IMR-90 (cell line): ENCODE data around the gene AJAP1. TPM values are rescaled to one million over a fixed set of nuclear protein-coding genes. Genes with fewer than 3 reads are reported as not detected.

Experiments used
- ATAC-seq: fragments of 200-7000 bp; cut with Tn5 transposase; 2 replicates; pipeline ENCODE4 v1.9.1; 2020; ENCODE audit warnings: low read depth, mild to moderate bottlenecking, moderate library complexity
- BruUV-seq: library from RNA; stranded (reverse); fragments of 400-500 nt; replicated peaks from 2 replicates; lab custom pipeline; 2021; lab: Mats Ljungman, UMichigan
- CTCF ChIA-PET: fragments of 300-600 bp; formaldehyde crosslinking; extraction: SDS; loops from one replicate; lab custom pipeline; 2021; ENCODE audit warnings: antibody characterized with exemption; lab: Yijun Ruan, JAX
- POLR2A ChIA-PET: fragments of 300-600 bp; sonication (Branson Sonifier 250); formaldehyde crosslinking; loops from one replicate; lab custom pipeline; 2022; ENCODE audit warnings: antibody characterized with exemption; ENCODE audit not compliant: unreplicated experiment; lab: Charles Lee
- DNase-seq: peaks from one replicate; pipeline ENCODE4 v3.0.0; 2013
- H2AFZ ChIP-seq: replicated peaks from 2 replicates; pipeline ENCODE3; 2013; ENCODE audit warnings: low read length, mild to moderate bottlenecking; ENCODE audit not compliant: poor library complexity
- H2AK5ac ChIP-seq: 2 replicates; pipeline ENCODE4 v1.6.1; 2013; ENCODE audit warnings: low read depth, low read length, inconsistent platforms
- H2AK9ac ChIP-seq: replicated peaks from 2 replicates; pipeline ENCODE3; 2013; ENCODE audit warnings: mild to moderate bottlenecking, low read depth, low read length, moderate library complexity; ENCODE audit not compliant: poor library complexity
- H2BK120ac ChIP-seq: 2 replicates; pipeline ENCODE4 v1.6.1; 2013; ENCODE audit warnings: low read depth, low read length, inconsistent platforms
- H2BK15ac ChIP-seq: 3 replicates; pipeline ENCODE4 v1.6.1; 2013; ENCODE audit warnings: low read depth, low read length, inconsistent platforms
- H2BK20ac ChIP-seq: 2 replicates; pipeline ENCODE4 v1.6.1; 2013; ENCODE audit warnings: low read depth, mild to moderate bottlenecking, inconsistent platforms, low read length, moderate library complexity
- H2BK5ac ChIP-seq: 2 replicates; pipeline ENCODE4 v1.6.1; 2013; ENCODE audit warnings: mild to moderate bottlenecking, low read depth, low read length, inconsistent platforms; ENCODE audit not compliant: poor library complexity, severe bottlenecking
- H3K14ac ChIP-seq: replicated peaks from 2 replicates; pipeline ENCODE4 v1.6.1; 2013; ENCODE audit warnings: low read depth, low read length, inconsistent platforms
- H3K18ac ChIP-seq: 2 replicates; pipeline ENCODE4 v1.6.1; 2013; ENCODE audit warnings: low read depth, low read length, control low read depth
- H3K23ac ChIP-seq: 2 replicates; pipeline ENCODE4 v1.6.1; 2013; ENCODE audit warnings: low read depth, low read length, inconsistent platforms
- H3K27ac ChIP-seq: 2 replicates; pipeline ENCODE4 v1.5.1; 2013; ENCODE audit warnings: mild to moderate bottlenecking, control low read depth, low read length; ENCODE audit not compliant: insufficient read depth
- H3K27me3 ChIP-seq: 2 replicates; pipeline ENCODE4 v1.6.1; 2013; ENCODE audit warnings: low read length; ENCODE audit not compliant: control insufficient read depth, insufficient read depth
- H3K36me3 ChIP-seq: 2 replicates; pipeline ENCODE4 v1.6.1; 2013; ENCODE audit warnings: low read length, mixed read lengths; ENCODE audit not compliant: control insufficient read depth, insufficient read depth
- H3K4ac ChIP-seq: 2 replicates; pipeline ENCODE4 v1.6.1; 2013; ENCODE audit warnings: low read depth, low read length, inconsistent platforms
- H3K4me1 ChIP-seq: 2 replicates; pipeline ENCODE4 v1.6.1; 2013; ENCODE audit warnings: low read length, mixed read lengths; ENCODE audit not compliant: control insufficient read depth, insufficient read depth
- H3K4me2 ChIP-seq: 2 replicates; pipeline ENCODE4 v1.6.1; 2013; ENCODE audit warnings: low read depth, mild to moderate bottlenecking, control low read depth, low read length, moderate library complexity
- H3K4me3 ChIP-seq: 2 replicates; pipeline ENCODE4 v1.5.1; 2013; ENCODE audit warnings: low read depth, mild to moderate bottlenecking, control low read depth, low read length, moderate library complexity; ENCODE audit not compliant: insufficient read depth
- H3K56ac ChIP-seq: 2 replicates; pipeline ENCODE4 v1.6.1; 2013; ENCODE audit warnings: low read length, inconsistent platforms; ENCODE audit not compliant: insufficient read depth; ENCODE audit errors: extremely low read depth
- H3K79me1 ChIP-seq, 2 experiments: 2 replicates each; pipeline ENCODE4 v1.6.1; 2013; ENCODE audit warnings: low read length in 2 of 2, inconsistent platforms in 1 of 2, low read depth in 1 of 2
- H3K9ac ChIP-seq: 2 replicates; pipeline ENCODE4 v1.6.1; 2013; ENCODE audit warnings: low read depth, low read length, control low read depth
- H3K9me1 ChIP-seq: 2 replicates; pipeline ENCODE4 v1.6.1; 2013; ENCODE audit warnings: low read length, inconsistent platforms; ENCODE audit not compliant: insufficient read depth
- H3K9me3 ChIP-seq: 2 replicates; pipeline ENCODE4 v1.6.1; 2013; ENCODE audit warnings: low read length; ENCODE audit not compliant: control insufficient read depth, insufficient read depth
- H4K20me1 ChIP-seq: 2 replicates; pipeline ENCODE4 v1.6.1; 2013; ENCODE audit warnings: low read length, inconsistent platforms; ENCODE audit not compliant: insufficient read depth
- H4K5ac ChIP-seq: 2 replicates; pipeline ENCODE4 v1.6.1; 2013; ENCODE audit warnings: mild to moderate bottlenecking, low read depth, low read length, control low read depth
- H4K8ac ChIP-seq, 2 experiments: 2 replicates each; pipeline ENCODE4 v1.6.1; 2013; ENCODE audit warnings: low read depth in 2 of 2, low read length in 2 of 2, control low read depth in 1 of 2, inconsistent platforms in 1 of 2
- H4K91ac ChIP-seq: 2 replicates; pipeline ENCODE4 v1.6.1; 2013; ENCODE audit warnings: low read depth, low read length, inconsistent platforms; ENCODE audit not compliant: insufficient read depth
- BHLHE40 ChIP-seq: fragments of 150-350 bp; IDR thresholded peaks from 2 replicates; pipeline ENCODE4 v1.6.1; 2016; ENCODE audit warnings: mild to moderate bottlenecking, low read depth, low read length
- CHD1 ChIP-seq: IDR thresholded peaks from 2 replicates; pipeline ENCODE4 v1.6.1; 2012; ENCODE audit warnings: low read depth, low read length, improper control_type of control experiment
- CTCF ChIP-seq: conservative IDR thresholded peaks from 2 replicates; pipeline ENCODE4 v1.5.1; 2012; ENCODE audit warnings: mild to moderate bottlenecking, low read depth, low read length, improper control_type of control experiment
- MAZ ChIP-seq: IDR thresholded peaks from 2 replicates; pipeline ENCODE4 v1.6.1; 2012; ENCODE audit warnings: low read depth, mild to moderate bottlenecking, low read length, improper control_type of control experiment, moderate library complexity, borderline replicate concordance
- MXI1 ChIP-seq: IDR thresholded peaks from 2 replicates; pipeline ENCODE4 v1.6.1; 2012; ENCODE audit warnings: low read depth, mild to moderate bottlenecking, low read length, moderate library complexity, borderline replicate concordance
- RAD21 ChIP-seq: IDR thresholded peaks from 2 replicates; pipeline ENCODE4 v1.6.1; 2012; ENCODE audit warnings: low read length, improper control_type of control experiment
- WGBS, 2 experiments: methylation state at CpG; one replicate each; pipeline versions ENCODE4 v1.1.5 to v1.1.7; 2013; ENCODE audit warnings: missing lambda C conversion rate in 2 of 2; ENCODE audit not compliant: insufficient read length in 1 of 2; ENCODE audit errors: extremely low coverage in 2 of 2; 5-methylcytosine and 5-hydroxymethylcytosine counted together
- dilution Hi-C: fragments of 300-500 bp; cut with HindIII; formaldehyde crosslinking; loops from one replicate; pipeline ENCODE4 v1.14.3; 2018; ENCODE audit warnings: low sequenced_read_pairs; ENCODE audit not compliant: unreplicated experiment
- in situ Hi-C: fragments of 300-500 bp; cut with MboI; formaldehyde crosslinking; loops from 3 replicates; pipeline ENCODE4 v1.14.3; 2019; ENCODE audit warnings: low sequenced_read_pairs, inconsistent platforms, mixed read lengths
- intact Hi-C: fragments of 100-400 bp; cut with micrococcal nuclease; formaldehyde crosslinking; loops from 2 replicates; pipeline ENCODE4 v1.10.0; 2022
- polyA plus RNA-seq, 3 experiments: library from polyadenylated mRNA; depleted of rRNA; stranded (reverse); fragments of >200 nt; gene quantifications; 2 replicates each; pipeline ENCODE4 v1.2.3, GENCODE V29; 2012; ENCODE audit warnings: low replicate concordance in 1 of 3
- total RNA-seq: library from RNA; depleted of rRNA; stranded (reverse); fragments of >200 nt; gene quantifications from 2 replicates; pipeline ENCODE4 v1.2.3, GENCODE V29; 2012

The AJAP1 gene
- total and polyA plus RNA-seq, 2 of the 4 experiments (the other 2 are of a cell fraction), result under 0.01 to 0.02 TPM

GRCh38 chr1:4752059-4752458 is 97.7 kb downstream of the AJAP1 start:
- in situ Hi-C loops, result no loop called here
- DNase-seq (no peak), ATAC-seq (no peak)
- Histone ChIP-seq H2BK5ac (no peak overlapping the region), H4K5ac (no peak overlapping the region), H2BK20ac (no peak overlapping the region), H3K36me3 (no peaks in the 10 kb centered on the region), H3K4me3 (no peak overlapping the region), H3K9me3 (peaks cover 57% of the 10 kb centered on the region), H2AK5ac (no peak overlapping the region), H3K9ac (no peak overlapping the region), H4K91ac (no peak overlapping the region), H4K8ac (no peak overlapping the region), H2BK120ac (no peak overlapping the region), H4K20me1 (no peaks in the 10 kb centered on the region), H3K4me2 (no peak overlapping the region), H3K4ac (no peak overlapping the region), H2BK15ac (no peak overlapping the region), H3K14ac (no peak overlapping the region), H3K79me1 (no peaks in the 10 kb centered on the region), H2AK9ac (no peak overlapping the region), H3K9me1 (no peaks in the 10 kb centered on the region), H3K56ac (no peak overlapping the region), H3K18ac (no peak overlapping the region), H2AFZ (no peak overlapping the region), H3K27ac (no peak overlapping the region), H3K23ac (no peak overlapping the region), H3K27me3 (no peaks in the 10 kb centered on the region), H3K4me1 (no peaks in the 10 kb centered on the region)
- 7% methylated on average over 3 of the region's 4 CpGs; no CpG with 5 or more reads in 1 of the 2 experiments for WGBS, 2 experiments
- intact Hi-C loops, result no loop called here
- POLR2A ChIA-PET, result no interaction called here
- dilution Hi-C loops, result no loop called here
- no peak for TF ChIP-seq RAD21
- TF ChIP-seq CHD1, result no peak
- TF ChIP-seq CTCF, result no peak
- no peak for TF ChIP-seq MAZ
- no peak for TF ChIP-seq MXI1
- no peak for TF ChIP-seq BHLHE40
- CTCF ChIA-PET, result no interaction called here
- BruUV-seq, result no TSS peak
